GM23338 (cell line): Measurements from ENCODE around the gene NCKAP5. TPM values are rescaled to one million over a fixed set of nuclear protein-coding genes. Genes with fewer than 3 reads are reported as not detected.

Experiments used
- ATAC-seq: fragments of 200-7000 bp; cut with Tn5 transposase; 3 replicates; pipeline ENCODE4 v1.9.1; 2020
- DNase-seq: peaks from one replicate; pipeline ENCODE4 v3.0.0-alpha.2; 2015; ENCODE audit warnings: low spot score
- H2AFZ ChIP-seq: fragments of 200-600 bp; sonication (generic); 2 replicates; pipeline ENCODE4 v1.8.0; 2016; ENCODE audit warnings: antibody characterized with exemption, mild to moderate bottlenecking, moderate library complexity
- H3F3A ChIP-seq: fragments of 200-600 bp; sonication (generic); replicated peaks from 2 replicates; pipeline ENCODE4 v1.8.0; 2017; ENCODE audit warnings: antibody characterized with exemption, mixed run types, low read depth
- H3K27ac ChIP-seq: fragments of 200-600 bp; sonication (generic); 2 replicates; pipeline ENCODE4 v1.6.1; 2016; ENCODE audit warnings: low read depth
- H3K27me3 ChIP-seq: fragments of 200-600 bp; sonication (generic); 2 replicates; pipeline ENCODE4 v1.8.0; 2016; ENCODE audit warnings: mild to moderate bottlenecking, mixed run types, moderate library complexity; ENCODE audit not compliant: insufficient read depth
- H3K36me3 ChIP-seq: fragments of 200-600 bp; sonication (generic); 2 replicates; pipeline ENCODE4 v1.8.0; 2016; ENCODE audit warnings: mild to moderate bottlenecking; ENCODE audit not compliant: insufficient read depth
- H3K4me1 ChIP-seq: fragments of 200-600 bp; sonication (generic); 2 replicates; pipeline ENCODE4 v1.8.0; 2016; ENCODE audit warnings: mild to moderate bottlenecking, moderate library complexity; ENCODE audit not compliant: insufficient read depth
- H3K4me2 ChIP-seq: fragments of 200-600 bp; sonication (generic); 2 replicates; pipeline ENCODE4 v1.7.1; 2017; ENCODE audit warnings: mixed run types
- H3K4me3 ChIP-seq: fragments of 200-600 bp; sonication (generic); 2 replicates; pipeline ENCODE4 v1.6.1; 2016; ENCODE audit warnings: mixed run types
- H3K79me2 ChIP-seq: fragments of 200-600 bp; sonication (generic); replicated peaks from 2 replicates; pipeline ENCODE4 v1.8.0; 2017; ENCODE audit warnings: mild to moderate bottlenecking; ENCODE audit not compliant: insufficient read depth
- H3K9me2 ChIP-seq: fragments of 200-600 bp; sonication (generic); 2 replicates; pipeline ENCODE4 v1.8.0; 2017; ENCODE audit not compliant: insufficient read depth
- H4K20me1 ChIP-seq: fragments of 200-600 bp; sonication (generic); replicated peaks from 2 replicates; pipeline ENCODE4 v1.8.0; 2017; ENCODE audit warnings: mild to moderate bottlenecking; ENCODE audit not compliant: insufficient read depth
- H3K27ac Mint-ChIP-seq: 2 replicates; pipeline ENCODE4 v1.8.0; 2020; ENCODE audit warnings: inconsistent platforms, mild to moderate bottlenecking, moderate library complexity, mixed read lengths
- H3K27me3 Mint-ChIP-seq: 3 replicates; pipeline ENCODE4 v1.8.0; 2022; ENCODE audit warnings: low read depth, mild to moderate bottlenecking, moderate library complexity, mixed read lengths, inconsistent platforms; ENCODE audit not compliant: insufficient read depth, poor library complexity
- H3K36me3 Mint-ChIP-seq: 3 replicates; pipeline ENCODE4 v1.8.0; 2021; ENCODE audit warnings: low read depth, mild to moderate bottlenecking, inconsistent platforms, moderate library complexity, mixed read lengths
- H3K4me1 Mint-ChIP-seq: 3 replicates; pipeline ENCODE4 v1.8.0; 2020; ENCODE audit warnings: mild to moderate bottlenecking, inconsistent platforms, mixed read lengths
- H3K4me3 Mint-ChIP-seq: 3 replicates; pipeline ENCODE4 v1.8.0; 2021; ENCODE audit warnings: moderate library complexity, mild to moderate bottlenecking, inconsistent platforms, mixed read lengths
- H3K9me3 Mint-ChIP-seq: 3 replicates; pipeline ENCODE4 v1.8.0; 2020; ENCODE audit warnings: moderate library complexity, mild to moderate bottlenecking, inconsistent platforms, mixed read lengths
- CTCF ChIP-seq, 2 experiments: fragments of 200-600 bp in 1 of 2; sonication (generic) in 1 of 2; conservative IDR thresholded peaks; 2 replicates each; pipeline versions ENCODE4 v1.5.1 to v1.6.1; 2016 to 2017; ENCODE audit warnings: antibody characterized with exemption in 2 of 2, low read depth in 2 of 2, mild to moderate bottlenecking in 2 of 2, moderate library complexity in 1 of 2
- EZH2 ChIP-seq: fragments of 200-600 bp; sonication (generic); IDR thresholded peaks from one replicate; pipeline ENCODE4 v1.8.0; 2017; ENCODE audit warnings: antibody characterized with exemption, mild to moderate bottlenecking, low read depth; ENCODE audit not compliant: unreplicated experiment
- JUNB ChIP-seq: IDR thresholded peaks from one replicate; pipeline ENCODE4 v1.6.1; 2016; ENCODE audit warnings: antibody characterized with exemption; ENCODE audit not compliant: unreplicated experiment
- NANOG ChIP-seq: IDR thresholded peaks from 2 replicates; pipeline ENCODE4 v1.6.1; 2016; ENCODE audit warnings: antibody characterized with exemption, borderline replicate concordance
- ZNF114 ChIP-seq: fragments of 250-450 bp; sonication (Bioruptor Pico); IDR thresholded peaks from 2 replicates; pipeline ENCODE4 v1.5.0; 2020; ENCODE audit warnings: mild to moderate bottlenecking, moderate library complexity
- ZNF331 ChIP-seq: fragments of 250-450 bp; sonication (Bioruptor Pico); IDR thresholded peaks from 2 replicates; pipeline ENCODE4 v1.5.0; 2020; ENCODE audit warnings: low read depth, mild to moderate bottlenecking, moderate library complexity
- ZNF462 ChIP-seq: fragments of 250-450 bp; sonication (Bioruptor Pico); IDR thresholded peaks from 2 replicates; pipeline ENCODE4 v1.5.0; 2020; ENCODE audit warnings: mild to moderate bottlenecking, moderate library complexity
- polyA plus RNA-seq: library from polyadenylated mRNA; unstranded; fragments of >200 nt; fragmentation: Nextera tagmentation; extraction: Ambion mirVana; gene quantifications from 2 replicates; pipeline ENCODE4 v1.2.1, GENCODE V29; 2016
- total RNA-seq: library from RNA; depleted of rRNA; stranded (reverse); fragments of >200 nt; shearing (Covaris generic); gene quantifications from 2 replicates; pipeline ENCODE4 v1.2.3, GENCODE V29; 2014

The NCKAP5 gene
- total and polyA plus RNA-seq, 2 experiments from 2014 or later, result 0.34 to 0.73 TPM

- peaks cover 92% of the 10 kb centered on the region for H3K27me3 ChIP-seq
- no peaks in the 10 kb centered on the region for H3K9me3 Mint-ChIP-seq
- no peak overlapping the region for H3K27ac ChIP-seq
- peak overlapping the region; percentile 93 for H3K4me2 ChIP-seq
- H3K4me3 Mint-ChIP-seq, result peak overlapping the region; percentile 80
- H3K36me3 ChIP-seq, result no peaks in the 10 kb centered on the region
- no peaks in the 10 kb centered on the region for H3K36me3 Mint-ChIP-seq
- no peaks in the 10 kb centered on the region for H3K9me2 ChIP-seq
- H2AFZ ChIP-seq, result peak overlapping the region; percentile 80; the same call in 1 of the 2 replicates
- TF ChIP-seq EZH2 (no peak), NANOG (no peak), CTCF (conservative IDR thresholded peaks at IDR 0.05; ENCODE audit: low read depth in 2 of 2) (peak in 1 of 2 experiments; percentile 31; a peak in 1 of 4 replicates), JUNB (no peak)
- ATAC-seq (peak; percentile 18), DNase-seq (peak; percentile 40)
- no peaks in the 10 kb centered on the region for H3F3A ChIP-seq
- H3K4me1 ChIP-seq, result peaks cover 18% of the 10 kb centered on the region
- H3K27me3 Mint-ChIP-seq, result peaks cover 52% of the 10 kb centered on the region
- H3K27ac Mint-ChIP-seq, result no peak overlapping the region
- no peaks in the 10 kb centered on the region for H4K20me1 ChIP-seq
- no peaks in the 10 kb centered on the region for H3K79me2 ChIP-seq
- peaks cover 15% of the 10 kb centered on the region for H3K4me1 Mint-ChIP-seq
- peak overlapping the region; percentile 79 for H3K4me3 ChIP-seq
These were observed 897.6 kb downstream of the NCKAP5 start for GRCh38 chr2:132670496-132671150.

- Mint-ChIP-seq H3K4me3 (peak within 1 kb of the TSS; percentile 80), H3K4me1 (peaks cover 15% of the 10 kb centered on the region), H3K27ac (no peak within 1 kb of the TSS), H3K9me3 (no peaks in the 10 kb centered on the region), H3K36me3 (no peaks in the 10 kb centered on the region), H3K27me3 (peaks cover 52% of the 10 kb centered on the region)
- Histone ChIP-seq H3K36me3 (no peaks in the 10 kb centered on the region), H3K79me2 (no peaks in the 10 kb centered on the region), H3K4me1 (peaks cover 18% of the 10 kb centered on the region), H3F3A (no peaks in the 10 kb centered on the region), H3K27ac (no peak within 1 kb of the TSS), H3K27me3 (peaks cover 92% of the 10 kb centered on the region), H3K9me2 (no peaks in the 10 kb centered on the region), H2AFZ (peak within 1 kb of the TSS; percentile 80), H3K4me2 (peak within 1 kb of the TSS; percentile 93), H3K4me3 (peak within 1 kb of the TSS; percentile 79), H4K20me1 (no peaks in the 10 kb centered on the region)
- ATAC-seq, result peak; percentile 62
- peak; percentile 71 for DNase-seq
- no peak for TF ChIP-seq CTCF (conservative IDR thresholded peaks at IDR 0.05; ENCODE audit: low read depth in 2 of 2)
- TF ChIP-seq ZNF331, result no peak
- TF ChIP-seq ZNF462 (CRISPR knock-in tag), result no peak
- TF ChIP-seq ZNF114, result no peak
These were observed 898.3 kb downstream of the NCKAP5 start, which contains the start of gene LYPD1 for GRCh38 chr2:132669908-132670495. LYPD1 (minus strand) TSS chr2:132670205; CDS start chr2:132669932, 273 bp downstream.
